Measurements from ENCODE around the gene MKNK1. TPM values are rescaled to one million over a fixed set of nuclear protein-coding genes. Genes with fewer than 3 reads are reported as not detected.

MKNK1 gene
- polyA plus RNA-seq, 1 of the 3 experiments (the other 2 are of a cell fraction): 28.2 TPM

GRCh38 chr1:46576596-46576995 is 27.5 kb downstream of the MKNK1 start:
- Histone ChIP-seq H3K79me2 (ENCODE audit: insufficient read depth) (no peaks in the 10 kb centered on the region), H2AFZ (ENCODE audit: low read depth) (no peak overlapping the region), H3K27me3 (ENCODE audit: insufficient read depth) (no peaks in the 10 kb centered on the region), H3F3A (replicated peaks; ENCODE audit: insufficient read depth) (no peaks in the 10 kb centered on the region), H3K9me2 (no peaks in the 10 kb centered on the region), H3K4me2 (no peak overlapping the region), H3K9me3 (no peaks in the 10 kb centered on the region), H4K20me1 (ENCODE audit: insufficient read depth) (no peaks in the 10 kb centered on the region), H3K36me3 (replicated peaks in 1 of 2; ENCODE audit: control insufficient read depth in 1 of 2, insufficient read depth in 2 of 2, low read length in 1 of 2) (peaks cover 16 to 27% of the 10 kb centered on the region in 2 experiments), H3K9ac (no peak overlapping the region), H3K4me3 (ENCODE audit: low read depth in 2 of 2, low read length in 1 of 2) (no peak overlapping the region), H3K27ac (ENCODE audit: low read depth in 2 of 2, low read length in 1 of 2) (no peak overlapping the region), H3K4me1 (ENCODE audit: control insufficient read depth in 1 of 2, insufficient read depth in 2 of 2, low read depth in 1 of 2, low read length in 1 of 2) (no peaks in the 10 kb centered on the region; a peak in 1 of 4 replicates)
- ChIA-PET CTCF (no interaction called here), POLR2A (interaction anchor here (1.3 kb wide), 1 partner anchor 28 kb away, joined by 3 read pairs; the partner anchor contains the start of gene MKNK1)
- TF ChIP-seq, protein P1, sequence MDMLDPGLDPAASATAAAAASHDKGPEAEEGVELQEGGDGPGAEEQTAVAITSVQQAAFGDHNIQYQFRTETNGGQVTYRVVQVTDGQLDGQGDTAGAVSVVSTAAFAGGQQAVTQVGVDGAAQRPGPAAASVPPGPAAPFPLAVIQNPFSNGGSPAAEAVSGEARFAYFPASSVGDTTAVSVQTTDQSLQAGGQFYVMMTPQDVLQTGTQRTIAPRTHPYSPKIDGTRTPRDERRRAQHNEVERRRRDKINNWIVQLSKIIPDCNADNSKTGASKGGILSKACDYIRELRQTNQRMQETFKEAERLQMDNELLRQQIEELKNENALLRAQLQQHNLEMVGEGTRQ (IDR thresholded peaks at IDR 0.05; ENCODE audit: borderline replicate concordance, low read depth, low read length): no peak
- TF ChIP-seq, protein P2, sequence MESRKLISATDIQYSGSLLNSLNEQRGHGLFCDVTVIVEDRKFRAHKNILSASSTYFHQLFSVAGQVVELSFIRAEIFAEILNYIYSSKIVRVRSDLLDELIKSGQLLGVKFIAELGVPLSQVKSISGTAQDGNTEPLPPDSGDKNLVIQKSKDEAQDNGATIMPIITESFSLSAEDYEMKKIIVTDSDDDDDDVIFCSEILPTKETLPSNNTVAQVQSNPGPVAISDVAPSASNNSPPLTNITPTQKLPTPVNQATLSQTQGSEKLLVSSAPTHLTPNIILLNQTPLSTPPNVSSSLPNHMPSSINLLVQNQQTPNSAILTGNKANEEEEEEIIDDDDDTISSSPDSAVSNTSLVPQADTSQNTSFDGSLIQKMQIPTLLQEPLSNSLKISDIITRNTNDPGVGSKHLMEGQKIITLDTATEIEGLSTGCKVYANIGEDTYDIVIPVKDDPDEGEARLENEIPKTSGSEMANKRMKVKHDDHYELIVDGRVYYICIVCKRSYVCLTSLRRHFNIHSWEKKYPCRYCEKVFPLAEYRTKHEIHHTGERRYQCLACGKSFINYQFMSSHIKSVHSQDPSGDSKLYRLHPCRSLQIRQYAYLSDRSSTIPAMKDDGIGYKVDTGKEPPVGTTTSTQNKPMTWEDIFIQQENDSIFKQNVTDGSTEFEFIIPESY (IDR thresholded peaks at IDR 0.05; ENCODE audit: borderline replicate concordance, low read depth): no peak
- TF ChIP-seq USF1 (IDR thresholded peaks at IDR 0.05; ENCODE audit: borderline replicate concordance, low read depth) (no peak), EP300 (IDR thresholded peaks at IDR 0.05; ENCODE audit: borderline replicate concordance in 1 of 2, low read depth in 1 of 2, low read length in 1 of 2) (no peak), MEF2A (IDR thresholded peaks at IDR 0.05; ENCODE audit: borderline replicate concordance, low read depth) (no peak)
- TF ChIP-seq, protein P3, sequence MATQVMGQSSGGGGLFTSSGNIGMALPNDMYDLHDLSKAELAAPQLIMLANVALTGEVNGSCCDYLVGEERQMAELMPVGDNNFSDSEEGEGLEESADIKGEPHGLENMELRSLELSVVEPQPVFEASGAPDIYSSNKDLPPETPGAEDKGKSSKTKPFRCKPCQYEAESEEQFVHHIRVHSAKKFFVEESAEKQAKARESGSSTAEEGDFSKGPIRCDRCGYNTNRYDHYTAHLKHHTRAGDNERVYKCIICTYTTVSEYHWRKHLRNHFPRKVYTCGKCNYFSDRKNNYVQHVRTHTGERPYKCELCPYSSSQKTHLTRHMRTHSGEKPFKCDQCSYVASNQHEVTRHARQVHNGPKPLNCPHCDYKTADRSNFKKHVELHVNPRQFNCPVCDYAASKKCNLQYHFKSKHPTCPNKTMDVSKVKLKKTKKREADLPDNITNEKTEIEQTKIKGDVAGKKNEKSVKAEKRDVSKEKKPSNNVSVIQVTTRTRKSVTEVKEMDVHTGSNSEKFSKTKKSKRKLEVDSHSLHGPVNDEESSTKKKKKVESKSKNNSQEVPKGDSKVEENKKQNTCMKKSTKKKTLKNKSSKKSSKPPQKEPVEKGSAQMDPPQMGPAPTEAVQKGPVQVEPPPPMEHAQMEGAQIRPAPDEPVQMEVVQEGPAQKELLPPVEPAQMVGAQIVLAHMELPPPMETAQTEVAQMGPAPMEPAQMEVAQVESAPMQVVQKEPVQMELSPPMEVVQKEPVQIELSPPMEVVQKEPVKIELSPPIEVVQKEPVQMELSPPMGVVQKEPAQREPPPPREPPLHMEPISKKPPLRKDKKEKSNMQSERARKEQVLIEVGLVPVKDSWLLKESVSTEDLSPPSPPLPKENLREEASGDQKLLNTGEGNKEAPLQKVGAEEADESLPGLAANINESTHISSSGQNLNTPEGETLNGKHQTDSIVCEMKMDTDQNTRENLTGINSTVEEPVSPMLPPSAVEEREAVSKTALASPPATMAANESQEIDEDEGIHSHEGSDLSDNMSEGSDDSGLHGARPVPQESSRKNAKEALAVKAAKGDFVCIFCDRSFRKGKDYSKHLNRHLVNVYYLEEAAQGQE (IDR thresholded peaks at IDR 0.05; ENCODE audit: low read depth, low read length): no peak
- TF ChIP-seq, protein P4, sequence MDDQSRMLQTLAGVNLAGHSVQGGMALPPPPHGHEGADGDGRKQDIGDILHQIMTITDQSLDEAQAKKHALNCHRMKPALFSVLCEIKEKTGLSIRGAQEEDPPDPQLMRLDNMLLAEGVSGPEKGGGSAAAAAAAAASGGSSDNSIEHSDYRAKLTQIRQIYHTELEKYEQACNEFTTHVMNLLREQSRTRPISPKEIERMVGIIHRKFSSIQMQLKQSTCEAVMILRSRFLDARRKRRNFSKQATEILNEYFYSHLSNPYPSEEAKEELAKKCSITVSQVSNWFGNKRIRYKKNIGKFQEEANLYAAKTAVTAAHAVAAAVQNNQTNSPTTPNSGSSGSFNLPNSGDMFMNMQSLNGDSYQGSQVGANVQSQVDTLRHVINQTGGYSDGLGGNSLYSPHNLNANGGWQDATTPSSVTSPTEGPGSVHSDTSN (IDR thresholded peaks at IDR 0.05): no peak
- 77% methylated on average over 5 of the region's 6 CpGs for WGBS (ENCODE audit: low lambda C conversion rate)
- DNase-seq: no peak

All from SK-N-SH (cell line).